Uterus (tissue), 2 donors: Measurements from ENCODE around the gene OXGR1.

Source experiments
- CTCF ChIP-seq, 4 experiments: fragments of 200-600 bp in 2 of 4; fragments of 450-650 bp in 2 of 4; sonication (generic) in 2 of 4; IDR thresholded peaks; one replicate each; pipeline ENCODE4 v1.5.1; 2016 to 2019; ENCODE audit warnings: antibody characterized with exemption in 4 of 4, mild to moderate bottlenecking in 2 of 4, moderate library complexity in 1 of 4
- POLR2A ChIP-seq, 2 donors: fragments of 450-650 bp; IDR thresholded peaks; one replicate each; pipeline ENCODE4 v1.6.1; 2016; ENCODE audit warnings: antibody characterized with exemption in 2 of 2, mild to moderate bottlenecking in 1 of 2, moderate library complexity in 1 of 2

GRCh38 chr13:97015661-97016350 is 21.5 kb upstream of the OXGR1 start:
- TF ChIP-seq CTCF (IDR thresholded peaks at IDR 0.05) (no peak), POLR2A (IDR thresholded peaks at IDR 0.05) (no peak)
